ENCODE data around the gene RELB.

Gene RELB

DNA sequence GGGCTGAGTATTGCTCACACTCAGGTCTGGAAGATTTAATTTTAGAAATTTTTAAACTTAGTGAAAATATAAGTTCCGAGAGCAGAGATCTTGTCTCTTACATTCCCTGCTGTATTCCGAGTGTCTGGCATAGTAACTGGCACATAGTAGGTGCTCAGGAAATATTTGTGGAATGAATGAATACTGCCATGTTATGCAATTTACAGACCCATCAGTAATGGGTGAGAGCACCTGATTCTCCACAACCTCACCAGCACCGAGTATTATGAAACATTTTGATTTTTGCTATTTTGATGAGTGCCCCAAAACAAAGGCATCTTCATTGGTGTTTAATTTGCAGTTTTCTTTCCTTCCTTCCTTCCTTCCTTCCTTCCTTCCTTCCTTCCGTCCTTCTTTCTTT, 21.8 kb downstream of the RELB start:
- DNase-seq (ENCODE audit: low spot score), result no peak

DNA sequence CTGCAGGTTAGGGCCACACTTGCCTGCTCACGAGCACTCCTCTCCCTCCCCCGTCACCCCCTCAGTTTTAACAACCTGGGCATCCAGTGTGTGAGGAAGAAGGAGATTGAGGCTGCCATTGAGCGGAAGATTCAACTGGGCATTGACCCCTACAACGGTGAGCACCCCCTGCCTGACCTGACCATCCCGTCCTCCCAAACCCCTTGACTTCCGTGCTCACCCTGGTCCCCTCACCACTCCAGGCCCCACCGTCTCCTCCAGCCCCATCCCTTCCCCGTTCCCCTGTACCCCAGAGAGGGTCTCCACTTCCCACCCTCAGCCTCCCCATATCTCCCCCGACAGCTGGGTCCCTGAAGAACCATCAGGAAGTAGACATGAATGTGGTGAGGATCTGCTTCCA, 24.0 kb downstream of the RELB start:
- no peak for DNase-seq (ENCODE audit: low spot score)

- DNase-seq (ENCODE audit: low spot score), result no peak
Observed at GRCh38 chr19:45027371-45027770, 26.1 kb downstream of the RELB start.

GRCh38 chr19:45030825-45031224, 29.6 kb downstream of the RELB start:
- DNase-seq (ENCODE audit: low spot score), result no peak

DNA sequence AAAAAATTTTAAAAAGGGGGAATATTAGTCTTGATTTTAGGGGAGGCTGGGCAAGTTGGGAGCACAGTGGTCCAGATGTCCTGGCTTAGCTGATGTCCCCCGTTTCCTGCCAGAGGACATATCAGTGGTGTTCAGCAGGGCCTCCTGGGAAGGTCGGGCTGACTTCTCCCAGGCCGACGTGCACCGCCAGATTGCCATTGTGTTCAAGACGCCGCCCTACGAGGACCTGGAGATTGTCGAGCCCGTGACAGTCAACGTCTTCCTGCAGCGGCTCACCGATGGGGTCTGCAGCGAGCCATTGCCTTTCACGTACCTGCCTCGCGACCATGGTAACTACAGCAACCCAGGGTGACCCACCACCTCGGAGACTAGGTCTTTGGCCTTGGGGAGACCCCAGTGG, 31.2 kb downstream of the RELB start:
- no peak for DNase-seq (ENCODE audit: low spot score)

GRCh38 chr19:45035755-45036154, 34.5 kb downstream of the RELB start:
- DNase-seq (ENCODE audit: low spot score), result no peak

DNA sequence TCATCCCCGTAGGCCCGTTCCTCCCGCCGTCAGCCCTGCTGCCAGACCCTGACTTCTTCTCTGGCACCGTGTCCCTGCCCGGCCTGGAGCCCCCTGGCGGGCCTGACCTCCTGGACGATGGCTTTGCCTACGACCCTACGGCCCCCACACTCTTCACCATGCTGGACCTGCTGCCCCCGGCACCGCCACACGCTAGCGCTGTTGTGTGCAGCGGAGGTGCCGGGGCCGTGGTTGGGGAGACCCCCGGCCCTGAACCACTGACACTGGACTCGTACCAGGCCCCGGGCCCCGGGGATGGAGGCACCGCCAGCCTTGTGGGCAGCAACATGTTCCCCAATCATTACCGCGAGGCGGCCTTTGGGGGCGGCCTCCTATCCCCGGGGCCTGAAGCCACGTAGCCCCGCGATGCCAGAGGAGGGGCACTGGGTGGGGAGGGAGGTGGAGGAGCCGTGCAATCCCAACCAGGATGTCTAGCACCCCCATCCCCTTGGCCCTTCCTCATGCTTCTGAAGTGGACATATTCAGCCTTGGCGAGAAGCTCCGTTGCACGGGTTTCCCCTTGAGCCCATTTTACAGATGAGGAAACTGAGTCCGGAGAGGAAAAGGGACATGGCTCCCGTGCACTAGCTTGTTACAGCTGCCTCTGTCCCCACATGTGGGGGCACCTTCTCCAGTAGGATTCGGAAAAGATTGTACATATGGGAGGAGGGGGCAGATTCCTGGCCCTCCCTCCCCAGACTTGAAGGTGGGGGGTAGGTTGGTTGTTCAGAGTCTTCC, 36.3 kb downstream of the RELB start:
- DNase-seq (ENCODE audit: low spot score), result no peak

DNA sequence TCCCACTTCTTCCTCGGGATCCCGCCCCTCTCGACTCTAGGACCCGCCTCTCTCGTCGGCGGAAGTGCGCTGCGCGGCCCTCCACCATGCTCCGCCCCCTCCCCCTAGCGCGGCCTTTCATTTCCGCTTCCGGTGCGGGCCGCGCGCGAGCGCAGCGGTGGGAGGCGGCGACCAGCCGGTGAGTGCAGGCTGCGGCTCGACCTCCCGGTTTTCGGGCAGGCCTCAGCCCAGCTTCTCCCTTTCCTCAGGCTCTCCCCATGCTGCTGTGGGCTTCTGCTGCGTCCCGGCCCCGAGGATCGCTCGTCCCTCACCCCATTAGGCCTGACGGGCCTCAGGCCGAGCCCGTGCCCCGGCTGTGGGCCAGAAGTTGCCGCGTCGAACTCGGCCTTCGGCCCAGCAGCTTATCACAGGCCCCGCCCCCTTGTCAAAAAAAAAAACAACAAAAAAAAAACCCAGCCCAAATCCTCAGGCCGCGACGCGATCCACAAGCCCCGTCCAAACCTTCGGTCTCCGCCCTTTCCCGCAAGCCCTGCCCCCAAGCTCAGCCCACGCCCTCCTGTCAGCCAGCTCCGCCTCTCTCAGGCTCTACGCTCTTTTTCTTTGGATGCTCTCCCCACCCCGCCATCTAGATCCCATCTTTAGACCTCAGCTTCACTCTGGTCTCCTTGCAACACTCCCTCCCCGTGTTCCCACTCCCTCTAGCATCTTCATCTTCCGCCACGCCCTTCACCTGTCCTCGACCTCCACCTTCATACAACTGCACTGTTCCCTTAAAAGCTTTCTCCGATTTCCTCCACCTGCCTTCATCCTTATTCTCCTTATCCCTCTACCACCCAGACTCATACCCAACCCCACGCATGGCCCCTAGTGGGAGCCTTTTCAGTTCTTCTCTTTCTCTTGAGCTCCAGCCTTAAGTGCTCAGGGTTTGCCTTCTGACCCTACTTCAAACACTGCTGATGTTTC, 37.9 kb downstream of the RELB start, which contains the start of gene CLASRP:
CLASRP (plus strand) TSS at position 115 of the 963 bp plus-strand sequence. CDS start 1,168 bp downstream, outside the sequence.
- DNase-seq (ENCODE audit: low spot score), result peak; percentile 90

DNA sequence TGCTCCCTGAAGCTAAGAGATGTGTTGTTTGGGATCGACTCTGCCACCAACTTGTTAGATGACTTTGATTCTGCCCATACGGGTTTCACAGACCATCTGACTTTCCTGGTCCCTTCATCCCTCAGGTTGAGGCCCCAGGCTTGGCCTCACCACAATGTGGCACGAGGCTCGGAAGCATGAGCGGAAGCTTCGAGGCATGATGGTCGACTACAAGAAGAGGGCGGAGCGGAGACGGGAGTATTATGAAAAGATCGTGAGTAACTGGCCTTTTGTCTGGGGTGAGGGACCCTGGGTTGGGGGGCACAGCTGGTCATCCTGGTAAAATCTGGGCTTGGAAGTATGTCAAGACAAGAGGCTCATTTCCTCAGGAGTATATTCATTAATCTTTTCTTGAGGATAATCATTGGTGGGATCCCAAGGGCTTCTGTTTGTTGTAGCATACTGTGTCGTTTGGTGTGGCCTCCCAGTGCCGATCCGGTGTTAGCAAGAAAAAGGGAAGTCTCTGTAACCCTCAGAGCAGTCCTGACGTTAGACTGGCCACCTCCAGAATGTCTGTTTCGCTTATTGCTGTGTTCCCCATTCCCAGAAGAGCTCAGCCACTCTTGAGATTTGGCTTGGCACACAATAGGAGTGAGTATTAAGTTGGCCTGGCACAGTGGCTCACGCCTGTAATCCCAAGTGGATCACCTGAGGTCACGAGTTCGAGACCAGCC, 39.0 kb downstream of the RELB start:
- no peak for DNase-seq (ENCODE audit: low spot score)

- no peak for DNase-seq (ENCODE audit: low spot score)
Observed at GRCh38 chr19:45041125-45041524, 39.9 kb downstream of the RELB start.

DNA sequence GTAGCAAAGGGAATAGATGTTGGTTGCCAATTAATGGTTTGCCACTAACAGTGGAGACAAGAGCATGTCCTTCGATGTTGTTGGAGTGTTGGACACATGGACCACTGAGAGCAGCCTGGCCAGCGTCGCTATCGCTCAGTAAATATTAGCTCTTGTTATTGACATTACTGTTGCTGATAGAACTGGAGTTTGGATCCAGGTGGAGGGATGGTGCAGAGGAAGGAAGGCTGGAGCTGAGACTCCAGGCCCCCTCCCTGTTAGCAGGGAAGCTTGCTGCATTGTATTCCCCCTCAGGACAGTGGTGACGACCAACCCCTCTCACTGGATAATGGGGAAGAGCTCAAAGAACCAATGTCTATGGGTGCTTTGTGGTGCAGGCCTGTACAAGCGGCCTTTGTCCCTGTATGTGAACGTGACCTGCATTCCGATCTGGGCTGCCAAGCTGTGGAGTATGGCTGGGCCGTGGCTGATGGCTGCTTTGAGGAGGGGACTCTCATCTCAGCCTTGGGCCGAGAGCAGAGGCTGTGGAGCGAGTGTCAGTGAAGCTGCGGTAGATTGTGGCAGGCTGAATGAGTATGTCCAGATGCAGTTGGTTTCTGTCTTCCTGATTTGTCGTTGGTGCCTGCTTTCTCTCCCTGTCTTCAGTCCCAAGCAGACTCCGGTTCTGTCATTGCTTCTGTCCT, 44.5 kb downstream of the RELB start:
- no peak for DNase-seq (ENCODE audit: low spot score)

- DNase-seq (ENCODE audit: low spot score), result no peak
Observed at GRCh38 chr19:45046355-45046754, 45.1 kb downstream of the RELB start.

- no peak for DNase-seq (ENCODE audit: low spot score)
Observed at GRCh38 chr19:45047188-45047797, 46.0 kb downstream of the RELB start.

GRCh38 chr19:45049073-45049736, 47.9 kb downstream of the RELB start:
- DNase-seq (ENCODE audit: low spot score), result no peak

DNA sequence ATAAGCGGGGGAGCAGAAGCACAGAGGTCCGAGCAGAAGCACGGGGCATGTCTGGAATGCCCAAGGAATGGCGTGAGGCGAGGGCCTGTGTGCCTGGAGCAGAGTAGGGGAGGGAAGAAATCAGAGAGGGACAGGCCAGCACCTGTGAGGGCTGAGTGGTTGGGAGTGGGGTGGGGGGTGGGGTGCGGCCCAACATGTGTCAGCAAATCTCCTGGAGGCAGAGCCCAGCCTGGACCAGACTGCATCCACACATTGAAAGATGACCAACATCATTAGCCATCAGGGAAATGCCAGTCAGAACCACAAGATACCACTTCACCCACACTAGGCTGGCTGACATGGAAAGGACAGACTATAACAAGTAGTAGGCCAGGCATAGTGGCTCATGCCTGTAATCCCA, 48.8 kb downstream of the RELB start:
- DNase-seq (ENCODE audit: low spot score), result no peak

DNA sequence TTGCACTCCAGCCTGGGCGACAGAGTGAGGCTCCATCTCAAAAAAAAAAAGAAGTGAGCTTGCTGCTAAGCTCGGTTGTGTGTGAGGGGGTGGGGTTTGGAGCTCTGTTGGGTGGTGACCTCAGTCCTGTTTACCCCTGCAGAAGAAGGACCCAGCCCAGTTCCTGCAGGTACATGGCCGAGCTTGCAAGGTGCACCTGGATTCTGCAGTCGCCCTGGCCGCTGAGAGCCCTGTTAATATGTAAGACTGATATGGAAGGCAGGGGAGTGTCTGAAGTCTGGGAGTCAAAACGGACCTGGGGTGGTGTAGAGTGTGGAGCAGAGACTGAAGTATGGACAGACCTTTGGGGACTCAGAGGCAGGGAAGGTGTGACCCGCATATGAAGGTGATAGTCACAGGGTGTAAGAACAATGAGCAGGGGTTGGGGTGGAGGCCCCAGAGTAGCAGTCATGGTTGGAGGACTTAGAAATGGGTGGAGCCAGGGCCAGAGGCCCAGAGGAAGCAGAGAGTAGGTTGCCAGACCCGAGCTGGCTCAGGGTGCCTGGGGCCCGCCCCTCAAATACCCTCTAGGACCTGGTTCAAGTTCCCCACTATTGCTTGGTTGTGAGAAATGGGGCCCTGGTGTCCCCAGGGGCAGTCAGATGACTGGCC, 50.8 kb downstream of the RELB start:
- DNase-seq (ENCODE audit: low spot score), result no peak

GRCh38 chr19:45056831-45057230, 55.6 kb downstream of the RELB start:
- no peak for DNase-seq (ENCODE audit: low spot score)

DNA sequence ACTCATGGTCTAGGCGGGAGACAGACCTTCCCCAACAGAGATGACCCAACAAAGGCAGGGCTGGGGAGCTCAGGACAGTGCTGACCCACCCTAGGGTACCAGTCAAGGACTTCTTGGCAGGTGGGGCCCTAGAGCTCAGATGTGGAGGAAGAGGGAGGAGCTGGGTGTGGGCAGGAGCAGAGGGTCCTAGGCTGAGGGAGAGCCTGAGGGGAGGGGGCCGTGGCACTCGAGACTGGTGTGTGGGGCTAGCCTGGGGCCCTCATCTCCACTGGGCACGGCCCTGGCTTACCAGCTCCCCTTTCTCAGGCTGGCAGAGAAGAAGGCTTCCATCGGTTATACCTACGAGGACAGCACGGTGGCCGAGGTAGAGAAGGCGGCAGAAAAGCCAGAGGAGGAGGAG, 56.2 kb downstream of the RELB start:
- DNase-seq (ENCODE audit: low spot score), result no peak

DNA sequence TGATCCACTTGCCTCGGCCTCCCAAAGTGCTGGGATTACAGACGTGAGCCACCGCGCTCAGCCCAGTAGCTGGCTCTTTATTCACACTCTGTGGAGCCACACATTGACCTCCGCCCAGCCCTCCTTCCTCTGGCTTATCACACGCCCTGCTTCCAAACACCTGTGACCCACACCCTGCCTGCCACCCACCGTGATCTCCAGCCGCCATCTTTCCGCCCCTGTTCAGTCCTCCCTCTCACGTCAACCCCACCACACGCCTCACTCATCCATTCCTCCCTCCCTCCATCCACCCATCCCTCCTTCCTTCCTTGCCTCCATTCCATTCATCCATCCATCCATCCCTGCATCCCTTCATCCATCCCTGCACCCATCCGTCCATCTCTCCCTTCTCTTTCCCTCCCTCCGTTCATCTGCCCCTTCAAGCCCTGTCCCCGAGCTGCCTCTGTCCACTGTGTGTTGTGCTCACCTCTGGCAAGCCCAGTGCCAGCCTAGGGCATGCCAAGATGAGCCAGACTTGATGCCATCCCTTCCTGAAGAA, 57.4 kb downstream of the RELB start:
- no peak for DNase-seq (ENCODE audit: low spot score)
